A549 (cell line): ENCODE results near the gene RAP2A. TPM values are rescaled to one million over a fixed set of nuclear protein-coding genes. Genes with fewer than 3 reads are reported as not detected.

Source experiments
- polyA plus RNA-seq, 4 experiments: library from polyadenylated mRNA; depleted of rRNA in 3 of 4; stranded (reverse); fragments of >200 nt; fragmentation: RNase III in 1 of 4; extraction: RNeasy Plus Mini Kit Qiagen cat#74134 plus additional on column Dnase treatment in 1 of 4; gene quantifications; 2 replicates in 3 of 4; 3 replicates in 1 of 4; pipeline ENCODE4 v1.2.3, GENCODE V29; 2011 to 2017
- small RNA-seq, 6 experiments: library from RNA; depleted of rRNA; stranded (forward); fragments of <200 nt; gene quantifications; one replicate each; pipeline ENCODE3, GENCODE V24; 2012

The RAP2A gene
- polyA plus RNA-seq, 2 of the 4 experiments (the other 2 are of a cell fraction), result 8.7 to 10.9 TPM

Small RNA genes lying within 50 kb of the gene (small RNA-seq; reads per million reads assigned to genes)
- 0 reads per million in 6 experiments for gene AL442067.1

Other genes with a start within 250 kb of the RAP2A start
- gene MBNL2, start 211.8 kb upstream of the RAP2A start, polyA plus RNA-seq (2011; rRNA removed), result 20.6 and 25.9 TPM in 2 replicates
- gene MBNL2, start 211.8 kb upstream of the RAP2A start, polyA plus RNA-seq (2017; fragmentation: RNase III; extraction: RNeasy Plus Mini Kit Qiagen cat#74134 plus additional on column Dnase treatment), result 15.4 to 21.3 TPM (median 18.7 TPM) in 3 replicates